LNCaP clone FGC (cell line): ENCODE data around the gene PABPC1L.

Source experiments
- DNase-seq: peaks from one replicate; pipeline ENCODE4 v3.0.0-alpha.2; 2011; ENCODE audit warnings: low read depth
- H3K4me3 ChIP-seq: 2 replicates; pipeline ENCODE4 v1.5.1; 2011; ENCODE audit warnings: mild to moderate bottlenecking, low read depth, low read length, control low read depth
- CTCF ChIP-seq: IDR thresholded peaks from 2 replicates; pipeline ENCODE4 v1.5.1; 2012; ENCODE audit warnings: mild to moderate bottlenecking; ENCODE audit not compliant: control insufficient read depth, insufficient read depth; ENCODE audit errors: extremely low read depth

Gene PABPC1L

GRCh38 chr20:44952731-44953130, 42.9 kb downstream of the PABPC1L start:
- H3K4me3 ChIP-seq, result no peak overlapping the region
- DNase-seq, result no peak
- TF ChIP-seq CTCF, result no peak

- DNase-seq, result no peak
- no peak overlapping the region for H3K4me3 ChIP-seq
- no peak for TF ChIP-seq CTCF
These were observed 44.4 kb downstream of the PABPC1L start for GRCh38 chr20:44954211-44954610.

GRCh38 chr20:44955270-44955669, 45.4 kb downstream of the PABPC1L start:
- TF ChIP-seq CTCF, result no peak
- no peak for DNase-seq
- H3K4me3 ChIP-seq, result no peak overlapping the region

- DNase-seq, result no peak
- no peak for TF ChIP-seq CTCF
- no peak overlapping the region for H3K4me3 ChIP-seq
These were observed 46.5 kb downstream of the PABPC1L start for GRCh38 chr20:44956410-44956809.

- H3K4me3 ChIP-seq, result no peak overlapping the region
- no peak for TF ChIP-seq CTCF
These were observed 48.4 kb downstream of the PABPC1L start for GRCh38 chr20:44958276-44958675.

GRCh38 chr20:44959082-44959637, 49.3 kb downstream of the PABPC1L start:
- no peak for TF ChIP-seq CTCF
- H3K4me3 ChIP-seq, result peak overlapping the region; percentile 79
- DNase-seq, result no peak

More at GRCh38 chr20:44958276-44958675, 48.4 kb downstream of the PABPC1L start:
- DNase-seq, result no peak

- DNase-seq, result no peak
- H3K4me3 ChIP-seq, result peak overlapping the region; percentile 79
- no peak for TF ChIP-seq CTCF
These were observed 49.8 kb downstream of the PABPC1L start for GRCh38 chr20:44959638-44960102.
